WTC11 (cell line): ENCODE data around the gene CERCAM. TPM values are rescaled to one million over a fixed set of nuclear protein-coding genes. Genes with fewer than 3 reads are reported as not detected.
A peak's percentile ranks its signal among the peaks of the same experiment; 100 is the strongest.

Experiments used
- ATAC-seq: fragments of 200-7000 bp; cut with Tn5 transposase; 2 replicates; pipeline ENCODE4 v1.10.0; 2021; ENCODE audit warnings: mild to moderate bottlenecking, moderate library complexity
- CTCF ChIA-PET: fragments of 300-600 bp; sonication (Branson Sonifier 250); formaldehyde crosslinking; loops from one replicate; lab custom pipeline; 2021; ENCODE audit warnings: antibody characterized with exemption; lab: Charles Lee
- POLR2A ChIA-PET: fragments of 350-600 bp; sonication (Branson Sonifier 250); formaldehyde crosslinking; loops from one replicate; lab custom pipeline; 2021; ENCODE audit warnings: antibody characterized with exemption; lab: Charles Lee
- DNase-seq: peaks from one replicate; pipeline ENCODE4 v3.0.0; 2021; ENCODE audit warnings: low spot score
- H3K27ac Mint-ChIP-seq: 2 replicates; pipeline ENCODE4 v1.8.0; 2021; ENCODE audit warnings: mixed read lengths
- H3K27me3 Mint-ChIP-seq: 2 replicates; pipeline ENCODE4 v1.8.0; 2021; ENCODE audit warnings: low read depth, mild to moderate bottlenecking, moderate library complexity, mixed read lengths
- H3K36me3 Mint-ChIP-seq: 2 replicates; pipeline ENCODE4 v1.8.0; 2021; ENCODE audit warnings: mixed read lengths
- H3K4me1 Mint-ChIP-seq: 2 replicates; pipeline ENCODE4 v1.8.0; 2022; ENCODE audit warnings: mixed read lengths
- H3K4me3 Mint-ChIP-seq: 2 replicates; pipeline ENCODE4 v1.8.0; 2021; ENCODE audit warnings: mild to moderate bottlenecking, moderate library complexity, mixed read lengths
- H3K9me3 Mint-ChIP-seq: 2 replicates; pipeline ENCODE4 v1.8.0; 2021; ENCODE audit warnings: mixed read lengths
- AR ChIP-seq: fragments of 250-450 bp; sonication (Bioruptor Pico); IDR thresholded peaks from 2 replicates; pipeline ENCODE4 v1.9.0; 2021; ENCODE audit warnings: mild to moderate bottlenecking
- CREB1 ChIP-seq: sonication (generic); formaldehyde crosslinking; IDR thresholded peaks from 2 replicates; pipeline ENCODE4 v1.8.0; 2023; ENCODE audit warnings: mild to moderate bottlenecking, missing genetic modification reagents
- CREM ChIP-seq: sonication (generic); formaldehyde crosslinking; IDR thresholded peaks from 2 replicates; pipeline ENCODE4 v1.8.1; 2022; ENCODE audit warnings: mild to moderate bottlenecking, missing genetic modification reagents, moderate library complexity
- CTCF ChIP-seq: fragments of 200-600 bp; IDR thresholded peaks from 2 replicates; pipeline ENCODE4 v1.8.0; 2022; ENCODE audit warnings: antibody characterized with exemption
- FOXJ3 ChIP-seq: sonication (generic); formaldehyde crosslinking; IDR thresholded peaks from 2 replicates; pipeline ENCODE4 v1.9.0; 2021; ENCODE audit warnings: missing genetic modification reagents, mild to moderate bottlenecking, borderline replicate concordance
- FOXK1 ChIP-seq: sonication (generic); formaldehyde crosslinking; IDR thresholded peaks from 2 replicates; pipeline ENCODE4 v1.8.0; 2022; ENCODE audit warnings: mild to moderate bottlenecking, moderate library complexity, missing genetic modification reagents
- FOXP1 ChIP-seq: sonication (generic); formaldehyde crosslinking; IDR thresholded peaks from 2 replicates; pipeline ENCODE4 v1.8.0; 2022; ENCODE audit warnings: missing genetic modification reagents, mild to moderate bottlenecking, moderate library complexity, borderline replicate concordance
- MAX ChIP-seq: sonication (generic); formaldehyde crosslinking; IDR thresholded peaks from 2 replicates; pipeline ENCODE4 v1.8.0; 2022; ENCODE audit warnings: mild to moderate bottlenecking, missing genetic modification reagents
- NFE2L1 ChIP-seq: sonication (generic); formaldehyde crosslinking; IDR thresholded peaks from 2 replicates; pipeline ENCODE4 v1.8.1; 2023; ENCODE audit warnings: missing genetic modification reagents
- PRDM15 ChIP-seq: sonication (generic); formaldehyde crosslinking; IDR thresholded peaks from 2 replicates; pipeline ENCODE4 v1.8.0; 2022; ENCODE audit warnings: missing genetic modification reagents
- SMAD3 ChIP-seq: sonication (generic); formaldehyde crosslinking; IDR thresholded peaks from 2 replicates; pipeline ENCODE4 v1.8.0; 2022; ENCODE audit warnings: missing genetic modification reagents, mild to moderate bottlenecking, borderline replicate concordance
- TCF7 ChIP-seq: sonication (generic); formaldehyde crosslinking; IDR thresholded peaks from 2 replicates; pipeline ENCODE4 v1.8.0; 2022; ENCODE audit warnings: mild to moderate bottlenecking, low read depth, missing genetic modification reagents, moderate library complexity
- ZBTB21 ChIP-seq: sonication (generic); formaldehyde crosslinking; IDR thresholded peaks from 2 replicates; pipeline ENCODE4 v1.8.1; 2023; ENCODE audit warnings: mild to moderate bottlenecking, missing genetic modification reagents, borderline replicate concordance
- ZNF121 ChIP-seq: sonication (generic); formaldehyde crosslinking; IDR thresholded peaks from 2 replicates; pipeline ENCODE4 v1.8.0; 2023; ENCODE audit warnings: missing genetic modification reagents
- ZNF423 ChIP-seq: fragments of 250-450 bp; sonication (Bioruptor Pico); IDR thresholded peaks from 2 replicates; pipeline ENCODE4 v2.1.2; 2022; ENCODE audit warnings: mild to moderate bottlenecking, moderate library complexity
- ZNF425 ChIP-seq: fragments of 250-450 bp; sonication (Bioruptor Pico); conservative IDR thresholded peaks from 2 replicates; pipeline ENCODE4 v1.9.0; 2021; ENCODE audit warnings: mild to moderate bottlenecking
- ZNF671 ChIP-seq: fragments of 250-450 bp; sonication (Bioruptor Pico); IDR thresholded peaks from 2 replicates; pipeline ENCODE4 v1.8.0; 2021; ENCODE audit warnings: mild to moderate bottlenecking
- total RNA-seq: library from RNA; stranded (reverse); gene quantifications from 3 replicates; pipeline ENCODE4 v1.2.3, GENCODE V29; 2021
- TF ChIP-seq, protein P1 (sequence below): sonication (generic); formaldehyde crosslinking; IDR thresholded peaks from 2 replicates; pipeline ENCODE4 v1.8.0; 2022; ENCODE audit warnings: mild to moderate bottlenecking, missing genetic modification reagents
- TF ChIP-seq, protein P2 (sequence below): sonication (generic); formaldehyde crosslinking; conservative IDR thresholded peaks from 2 replicates; pipeline ENCODE4 v1.8.1; 2022; ENCODE audit warnings: mild to moderate bottlenecking, missing genetic modification reagents
- TF ChIP-seq, protein P3 (sequence below): fragments of 250-450 bp; sonication (Bioruptor Pico); IDR thresholded peaks from 2 replicates; pipeline ENCODE4 v1.8.0; 2021; ENCODE audit warnings: mild to moderate bottlenecking

Gene CERCAM
- total RNA-seq, 1 experiment from 2014 or later, result 15.2 TPM

DNA sequence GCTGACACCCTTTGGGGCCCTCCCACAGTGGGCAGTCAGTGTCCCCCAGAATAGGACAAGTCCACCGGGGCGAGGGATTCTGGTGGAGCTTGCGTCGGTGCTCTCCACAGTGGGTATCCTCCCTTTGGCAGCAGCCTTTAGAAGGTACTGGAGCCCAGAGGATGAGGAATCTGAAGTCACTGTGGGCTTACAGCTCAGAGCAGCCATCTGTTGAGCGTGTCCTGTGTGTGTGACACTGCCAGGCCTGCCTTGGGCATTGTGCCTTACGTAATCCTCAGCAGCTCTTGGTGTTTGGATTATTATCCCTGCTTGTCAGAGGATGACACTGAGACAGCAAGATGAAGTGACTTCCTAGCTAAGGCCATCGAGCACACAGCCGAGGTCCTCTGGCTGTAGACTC lies 36.9 kb upstream of the CERCAM start:
- peaks cover 21% of the 10 kb centered on the region for H3K36me3 Mint-ChIP-seq
- TF ChIP-seq CREM (CRISPR knock-in tag), result no peak
- TF ChIP-seq MAX (CRISPR knock-in tag), result no peak
- no peak for TF ChIP-seq NFE2L1
- TF ChIP-seq SMAD3 (CRISPR knock-in tag), result no peak
- TF ChIP-seq, protein P1, sequence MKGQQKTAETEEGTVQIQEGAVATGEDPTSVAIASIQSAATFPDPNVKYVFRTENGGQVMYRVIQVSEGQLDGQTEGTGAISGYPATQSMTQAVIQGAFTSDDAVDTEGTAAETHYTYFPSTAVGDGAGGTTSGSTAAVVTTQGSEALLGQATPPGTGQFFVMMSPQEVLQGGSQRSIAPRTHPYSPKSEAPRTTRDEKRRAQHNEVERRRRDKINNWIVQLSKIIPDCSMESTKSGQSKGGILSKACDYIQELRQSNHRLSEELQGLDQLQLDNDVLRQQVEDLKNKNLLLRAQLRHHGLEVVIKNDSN (CRISPR knock-in tag), result no peak
- TF ChIP-seq CREB1 (CRISPR knock-in tag), result no peak
- TF ChIP-seq PRDM15 (CRISPR knock-in tag), result no peak
- TF ChIP-seq, protein P2, sequence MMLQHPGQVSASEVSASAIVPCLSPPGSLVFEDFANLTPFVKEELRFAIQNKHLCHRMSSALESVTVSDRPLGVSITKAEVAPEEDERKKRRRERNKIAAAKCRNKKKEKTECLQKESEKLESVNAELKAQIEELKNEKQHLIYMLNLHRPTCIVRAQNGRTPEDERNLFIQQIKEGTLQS (CRISPR knock-in tag), result no peak
- no peak for TF ChIP-seq ZNF121
- TF ChIP-seq CTCF, result no peak
- no peak for TF ChIP-seq ZNF671 (CRISPR knock-in tag)
- TF ChIP-seq AR (CRISPR knock-in tag), result no peak
- no peak for TF ChIP-seq FOXK1 (CRISPR knock-in tag)
- TF ChIP-seq FOXJ3 (CRISPR knock-in tag), result no peak
- TF ChIP-seq, protein P3, sequence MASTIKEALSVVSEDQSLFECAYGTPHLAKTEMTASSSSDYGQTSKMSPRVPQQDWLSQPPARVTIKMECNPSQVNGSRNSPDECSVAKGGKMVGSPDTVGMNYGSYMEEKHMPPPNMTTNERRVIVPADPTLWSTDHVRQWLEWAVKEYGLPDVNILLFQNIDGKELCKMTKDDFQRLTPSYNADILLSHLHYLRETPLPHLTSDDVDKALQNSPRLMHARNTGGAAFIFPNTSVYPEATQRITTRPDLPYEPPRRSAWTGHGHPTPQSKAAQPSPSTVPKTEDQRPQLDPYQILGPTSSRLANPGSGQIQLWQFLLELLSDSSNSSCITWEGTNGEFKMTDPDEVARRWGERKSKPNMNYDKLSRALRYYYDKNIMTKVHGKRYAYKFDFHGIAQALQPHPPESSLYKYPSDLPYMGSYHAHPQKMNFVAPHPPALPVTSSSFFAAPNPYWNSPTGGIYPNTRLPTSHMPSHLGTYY (CRISPR knock-in tag), result no peak
- no peak for TF ChIP-seq ZNF425 (CRISPR knock-in tag)
- TF ChIP-seq ZBTB21 (CRISPR knock-in tag), result no peak
- no peak for TF ChIP-seq ZNF423
- no peak for TF ChIP-seq TCF7 (CRISPR knock-in tag)
- no peak for TF ChIP-seq FOXP1 (CRISPR knock-in tag)
- peak overlapping the region; percentile 28 for H3K4me3 Mint-ChIP-seq
- no peak overlapping the region for H3K27ac Mint-ChIP-seq
- ChIA-PET POLR2A (interaction anchor here (0.6 to 1.9 kb wide), 4 partner anchors 19 to 108 kb away, joined by 3 to 23 read pairs (median 6); partner anchors contain the start of genes GOLGA2 and SWI5), CTCF (interaction anchor here (0.6 to 3.4 kb wide), 16 partner anchors 10 to 641 kb away, joined by 3 to 49 read pairs (median 6); partner anchors contain the start of genes CERCAM and URM1)
- ATAC-seq, result no peak
- H3K27me3 Mint-ChIP-seq, result peaks cover 90% of the 10 kb centered on the region
- no peak for DNase-seq
- no peaks in the 10 kb centered on the region for H3K9me3 Mint-ChIP-seq
- peaks cover 56% of the 10 kb centered on the region for H3K4me1 Mint-ChIP-seq
